Measurements from ENCODE around the gene RANBP1.

Gene RANBP1

GRCh38 chr22:20160041-20160440 lies 44.1 kb downstream of the RANBP1 start:
- TF ChIP-seq GATA2 (IDR thresholded peaks at IDR 0.05; ENCODE audit: low read depth, low read length) (no peak), GATA3 (IDR thresholded peaks at IDR 0.05; ENCODE audit: low read depth, low read length) (no peak)

GRCh38 chr22:20164863-20165262 lies 49.0 kb downstream of the RANBP1 start:
- TF ChIP-seq GATA2 (IDR thresholded peaks at IDR 0.05; ENCODE audit: low read depth, low read length) (no peak), GATA3 (IDR thresholded peaks at IDR 0.05; ENCODE audit: low read depth, low read length) (no peak)

GRCh38 chr22:20165421-20165820 lies 49.5 kb downstream of the RANBP1 start:
- TF ChIP-seq GATA3 (IDR thresholded peaks at IDR 0.05; ENCODE audit: low read depth, low read length) = no peak

GRCh38 chr22:20165913-20166312 lies 50.0 kb downstream of the RANBP1 start:
- no peak for TF ChIP-seq GATA3 (IDR thresholded peaks at IDR 0.05; ENCODE audit: low read depth, low read length)
- no peak for TF ChIP-seq GATA2 (IDR thresholded peaks at IDR 0.05; ENCODE audit: low read depth, low read length)

GRCh38 chr22:20166703-20167102 lies 50.8 kb downstream of the RANBP1 start:
- TF ChIP-seq GATA3 (IDR thresholded peaks at IDR 0.05; ENCODE audit: low read depth, low read length) = no peak
- no peak for TF ChIP-seq GATA2 (IDR thresholded peaks at IDR 0.05; ENCODE audit: low read depth, low read length)

GRCh38 chr22:20167643-20168322 lies 51.9 kb downstream of the RANBP1 start:
- no peak for TF ChIP-seq GATA3 (IDR thresholded peaks at IDR 0.05; ENCODE audit: low read depth, low read length)

- TF ChIP-seq GATA3 (IDR thresholded peaks at IDR 0.05; ENCODE audit: low read depth, low read length) (no peak), GATA2 (IDR thresholded peaks at IDR 0.05; ENCODE audit: low read depth, low read length) (no peak)
These were observed 53.4 kb downstream of the RANBP1 start for GRCh38 chr22:20169253-20169822.

GRCh38 chr22:20170170-20170569 lies 54.3 kb downstream of the RANBP1 start:
- TF ChIP-seq GATA3 (IDR thresholded peaks at IDR 0.05; ENCODE audit: low read depth, low read length) = no peak
- TF ChIP-seq GATA2 (IDR thresholded peaks at IDR 0.05; ENCODE audit: low read depth, low read length) = no peak

GRCh38 chr22:20171288-20172140 lies 55.6 kb downstream of the RANBP1 start:
- TF ChIP-seq GATA2 (IDR thresholded peaks at IDR 0.05; ENCODE audit: low read depth, low read length) (no peak), GATA3 (IDR thresholded peaks at IDR 0.05; ENCODE audit: low read depth, low read length) (no peak)

- TF ChIP-seq GATA3 (IDR thresholded peaks at IDR 0.05; ENCODE audit: low read depth, low read length) (no peak), GATA2 (IDR thresholded peaks at IDR 0.05; ENCODE audit: low read depth, low read length) (no peak)
These were observed 56.3 kb downstream of the RANBP1 start for GRCh38 chr22:20172141-20172613.

GRCh38 chr22:20173246-20173645 lies 57.3 kb downstream of the RANBP1 start:
- TF ChIP-seq GATA2 (IDR thresholded peaks at IDR 0.05; ENCODE audit: low read depth, low read length) = no peak
- TF ChIP-seq GATA3 (IDR thresholded peaks at IDR 0.05; ENCODE audit: low read depth, low read length) = no peak

- TF ChIP-seq GATA3 (IDR thresholded peaks at IDR 0.05; ENCODE audit: low read depth, low read length) (no peak), GATA2 (IDR thresholded peaks at IDR 0.05; ENCODE audit: low read depth, low read length) (no peak)
These were observed 57.9 kb downstream of the RANBP1 start for GRCh38 chr22:20173772-20174171.

GRCh38 chr22:20174785-20175596 lies 59.1 kb downstream of the RANBP1 start:
- TF ChIP-seq GATA2 (IDR thresholded peaks at IDR 0.05; ENCODE audit: low read depth, low read length) = no peak
- TF ChIP-seq GATA3 (IDR thresholded peaks at IDR 0.05; ENCODE audit: low read depth, low read length) = no peak

- TF ChIP-seq GATA2 (IDR thresholded peaks at IDR 0.05; ENCODE audit: low read depth, low read length) (no peak), GATA3 (IDR thresholded peaks at IDR 0.05; ENCODE audit: low read depth, low read length) (no peak)
These were observed 59.6 kb downstream of the RANBP1 start for GRCh38 chr22:20175597-20175900.

All from SH-SY5Y (cell line).